IPS-15b (cell line): Measurements from ENCODE around the gene DPY19L1.
"Not testable (repeated sequence)": the region's sequence is repeated elsewhere in the genome, so short reads cannot be mapped to it uniquely, and the experiment has no call there.

Experiments used
- H3K27me3 ChIP-seq: one replicate; pipeline ENCODE4 v1.6.1; 2013; ENCODE audit warnings: low read length; ENCODE audit not compliant: control insufficient read depth, insufficient read depth
- H3K36me3 ChIP-seq: one replicate; pipeline ENCODE4 v1.6.1; 2013; ENCODE audit warnings: low read length; ENCODE audit not compliant: control insufficient read depth, insufficient read depth
- H3K4me1 ChIP-seq: one replicate; pipeline ENCODE4 v1.6.1; 2013; ENCODE audit warnings: mild to moderate bottlenecking, low read length; ENCODE audit not compliant: control insufficient read depth, insufficient read depth
- H3K4me3 ChIP-seq: one replicate; pipeline ENCODE4 v1.5.1; 2013; ENCODE audit warnings: low read depth, low read length
- H3K9ac ChIP-seq: one replicate; pipeline ENCODE4 v1.6.1; 2013; ENCODE audit warnings: low read depth, mild to moderate bottlenecking, low read length
- H3K9me3 ChIP-seq: one replicate; pipeline ENCODE4 v1.6.1; 2013; ENCODE audit warnings: mild to moderate bottlenecking, low read length; ENCODE audit not compliant: control insufficient read depth, insufficient read depth

The DPY19L1 gene

GRCh38 chr7:35037211-35037525 lies at the start of gene DPY19L1:
TSS of gene DPY19L1 (minus strand) at chr7:35037485. CDS start at chr7:35037394, 91 bp downstream.
- Histone ChIP-seq H3K36me3 (no peaks in the 10 kb centered on the region), H3K27me3 (no peaks in the 10 kb centered on the region), H3K4me3 (peak within 1 kb of the TSS; percentile 76), H3K9ac (peak within 1 kb of the TSS; percentile 71), H3K9me3 (no peaks in the 10 kb centered on the region), H3K4me1 (peaks cover 6% of the 10 kb centered on the region)

GRCh38 chr7:35079517-35079916 lies 42.2 kb upstream of the DPY19L1 start:
- not testable (repeated sequence) for H3K9me3 ChIP-seq, H3K9ac ChIP-seq, H3K4me3 ChIP-seq, H3K36me3 ChIP-seq, H3K4me1 ChIP-seq, H3K27me3 ChIP-seq

- not testable (repeated sequence) for H3K36me3 ChIP-seq, H3K27me3 ChIP-seq, H3K9me3 ChIP-seq, H3K9ac ChIP-seq, H3K4me1 ChIP-seq, H3K4me3 ChIP-seq
These were observed 36.7 kb upstream of the DPY19L1 start for GRCh38 chr7:35074008-35074407.

- H3K36me3 ChIP-seq, H3K27me3 ChIP-seq, H3K4me1 ChIP-seq, H3K9me3 ChIP-seq, H3K4me3 ChIP-seq, H3K9ac ChIP-seq: not testable (repeated sequence)
These were observed 35.9 kb upstream of the DPY19L1 start for GRCh38 chr7:35072950-35073827.

- H3K9me3 ChIP-seq, H3K36me3 ChIP-seq, H3K9ac ChIP-seq, H3K4me3 ChIP-seq, H3K27me3 ChIP-seq, H3K4me1 ChIP-seq: not testable (repeated sequence)
These were observed 31.8 kb upstream of the DPY19L1 start for GRCh38 chr7:35069084-35069483.

GRCh38 chr7:35065382-35065781 lies 28.1 kb upstream of the DPY19L1 start:
- not testable (repeated sequence) for H3K36me3 ChIP-seq, H3K27me3 ChIP-seq, H3K9me3 ChIP-seq, H3K4me3 ChIP-seq, H3K9ac ChIP-seq, H3K4me1 ChIP-seq

GRCh38 chr7:35058571-35058970 lies 21.3 kb upstream of the DPY19L1 start:
- not testable (repeated sequence) for H3K36me3 ChIP-seq, H3K9me3 ChIP-seq, H3K9ac ChIP-seq, H3K4me3 ChIP-seq, H3K4me1 ChIP-seq, H3K27me3 ChIP-seq

GRCh38 chr7:35057505-35058451 lies 20.5 kb upstream of the DPY19L1 start:
- H3K4me3 ChIP-seq: not testable (repeated sequence)

GRCh38 chr7:35055733-35056132 lies 18.4 kb upstream of the DPY19L1 start:
- H3K9me3 ChIP-seq, H3K4me3 ChIP-seq, H3K9ac ChIP-seq, H3K27me3 ChIP-seq, H3K4me1 ChIP-seq, H3K36me3 ChIP-seq: not testable (repeated sequence)

More at GRCh38 chr7:35057505-35058451, 20.5 kb upstream of the DPY19L1 start:
- H3K27me3 ChIP-seq, H3K9me3 ChIP-seq, H3K4me1 ChIP-seq, H3K36me3 ChIP-seq, H3K9ac ChIP-seq: not testable (repeated sequence)

GRCh38 chr7:35053488-35054175 lies 16.3 kb upstream of the DPY19L1 start:
- H3K9me3 ChIP-seq, H3K36me3 ChIP-seq, H3K27me3 ChIP-seq, H3K9ac ChIP-seq, H3K4me3 ChIP-seq, H3K4me1 ChIP-seq: not testable (repeated sequence)

- not testable (repeated sequence) for H3K36me3 ChIP-seq, H3K4me3 ChIP-seq, H3K27me3 ChIP-seq, H3K9me3 ChIP-seq, H3K9ac ChIP-seq, H3K4me1 ChIP-seq
These were observed 11.1 kb upstream of the DPY19L1 start for GRCh38 chr7:35048390-35048789.
